Measurements from ENCODE around the gene PIP5KL1.

The PIP5KL1 gene

DNA sequence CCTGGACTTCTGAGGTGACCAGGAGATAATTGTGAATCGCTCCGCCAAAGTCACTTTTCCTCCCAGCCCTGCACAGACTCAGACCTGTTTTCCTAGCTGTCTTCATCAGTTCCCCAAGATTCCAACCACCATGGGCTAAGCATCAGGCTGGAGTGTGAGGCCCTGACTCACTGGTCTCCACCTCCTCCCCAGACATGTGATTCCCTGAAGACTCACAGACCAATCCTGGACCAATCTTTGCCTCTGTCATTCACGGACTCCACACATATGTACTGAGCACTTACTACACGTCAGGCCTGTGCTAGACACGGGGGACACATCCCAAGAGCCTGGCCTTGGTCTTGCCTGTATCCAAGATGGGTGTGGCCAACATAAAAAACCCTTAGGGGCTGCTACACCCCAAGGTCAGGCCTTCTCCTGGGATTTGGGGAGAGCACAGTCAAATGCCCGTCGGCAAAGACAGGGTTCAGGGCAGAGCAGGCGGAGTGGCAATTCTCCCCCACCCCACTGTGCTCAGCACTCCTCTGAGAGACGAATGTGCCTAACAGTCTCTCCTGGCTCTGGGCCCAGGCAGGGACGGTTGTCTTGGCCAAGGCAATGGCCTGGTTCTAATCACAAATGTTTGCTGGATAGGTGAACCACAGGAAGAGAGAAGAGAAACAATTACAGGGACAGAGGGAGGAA lies 38.3 kb upstream of the PIP5KL1 start:
- DNase-seq, result peak in 11 of 14 donors; percentile 37 to 81 (median 62)

- no peak for DNase-seq
Measured at GRCh38 chr9:127968042-127968441, 37.5 kb upstream of the PIP5KL1 start.

DNA sequence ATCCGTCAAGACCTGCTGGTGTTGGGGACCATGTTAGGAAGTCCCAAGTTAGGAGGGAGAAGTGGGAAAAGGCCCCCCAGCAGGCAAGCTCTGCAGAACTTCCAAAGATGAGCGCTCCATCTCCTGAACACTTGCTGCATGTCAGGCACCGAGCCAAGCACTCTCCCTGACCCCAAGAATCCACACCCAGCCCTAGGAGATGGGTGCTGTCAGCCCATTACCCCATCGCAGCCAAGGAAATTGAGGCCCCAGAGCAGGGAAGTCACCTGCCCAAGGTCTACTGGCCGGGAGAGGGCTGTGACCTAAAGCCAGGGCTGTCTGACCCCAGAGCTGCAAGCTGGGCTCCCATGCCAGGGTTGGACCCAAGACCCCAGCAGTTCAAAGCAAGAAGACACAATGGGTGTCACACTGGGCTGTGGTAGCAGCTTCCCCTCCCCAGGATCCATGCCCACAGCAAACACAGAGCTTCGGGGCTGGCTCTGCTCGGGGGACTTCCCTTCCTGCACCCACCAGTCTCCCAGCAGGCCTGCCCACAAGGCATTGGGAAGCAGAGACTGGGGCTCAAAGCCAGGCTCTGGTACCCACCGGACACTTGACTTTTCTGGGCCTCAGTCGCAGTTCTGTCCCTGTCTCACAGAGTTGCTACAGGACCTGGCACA lies 36.7 kb upstream of the PIP5KL1 start:
- DNase-seq, result no peak

GRCh38 chr9:127966416-127967150 lies 36.0 kb upstream of the PIP5KL1 start:
- no peak for DNase-seq

GRCh38 chr9:127965953-127966352 lies 35.4 kb upstream of the PIP5KL1 start:
- no peak for DNase-seq

DNA sequence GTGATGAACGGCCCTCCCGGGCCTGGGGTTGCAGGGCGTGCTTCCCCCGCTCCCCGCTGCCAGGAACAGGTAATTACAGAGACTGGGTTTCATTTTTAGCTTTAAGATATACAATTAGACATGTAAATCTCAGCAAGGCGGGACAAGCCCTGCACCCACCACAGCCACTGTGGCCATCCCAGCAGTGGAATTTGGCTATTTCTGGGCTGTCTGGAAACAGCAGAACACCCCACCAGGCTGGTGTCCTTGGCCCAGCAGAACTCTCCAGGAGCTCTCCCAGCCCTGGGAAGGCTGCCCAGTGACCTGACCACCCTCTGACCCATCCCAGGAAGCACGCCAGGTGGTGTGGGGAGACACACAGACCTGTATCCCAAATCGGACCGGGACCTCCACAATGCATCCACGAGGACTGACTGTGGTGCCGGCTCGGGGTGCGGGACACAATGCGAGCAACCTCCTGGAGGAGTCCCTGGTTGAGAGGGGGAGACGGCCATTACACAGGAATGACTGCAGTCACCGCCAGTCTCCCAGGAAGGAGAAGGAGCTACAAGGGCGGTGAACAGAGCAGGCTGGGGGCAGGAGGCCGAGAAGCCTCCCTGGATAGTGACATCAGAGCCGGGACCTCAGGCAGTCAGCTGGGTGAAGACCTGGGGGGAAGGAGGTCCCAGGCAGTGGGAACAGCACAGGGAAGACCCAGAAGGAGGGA lies 32.9 kb upstream of the PIP5KL1 start:
- DNase-seq, result peak in 1 of 14 donors; percentile 78

DNA sequence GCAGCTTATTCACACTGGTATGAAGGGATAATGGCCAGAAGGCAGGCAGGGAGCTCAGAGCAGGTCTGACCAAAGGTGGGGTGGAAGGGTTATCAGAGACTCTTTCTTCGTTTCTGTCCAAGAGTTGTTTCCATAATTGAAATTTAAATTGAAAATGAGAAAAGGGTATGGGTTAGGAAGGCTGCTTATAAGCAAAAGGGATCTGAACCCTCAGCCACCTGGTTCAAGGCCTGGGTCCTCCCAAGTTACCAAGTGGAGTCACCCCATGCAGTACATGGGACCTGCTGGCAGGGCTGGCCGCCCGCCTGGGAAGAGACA lies 32.4 kb upstream of the PIP5KL1 start:
- DNase-seq, result peak in 1 of 14 donors; percentile 46

DNA sequence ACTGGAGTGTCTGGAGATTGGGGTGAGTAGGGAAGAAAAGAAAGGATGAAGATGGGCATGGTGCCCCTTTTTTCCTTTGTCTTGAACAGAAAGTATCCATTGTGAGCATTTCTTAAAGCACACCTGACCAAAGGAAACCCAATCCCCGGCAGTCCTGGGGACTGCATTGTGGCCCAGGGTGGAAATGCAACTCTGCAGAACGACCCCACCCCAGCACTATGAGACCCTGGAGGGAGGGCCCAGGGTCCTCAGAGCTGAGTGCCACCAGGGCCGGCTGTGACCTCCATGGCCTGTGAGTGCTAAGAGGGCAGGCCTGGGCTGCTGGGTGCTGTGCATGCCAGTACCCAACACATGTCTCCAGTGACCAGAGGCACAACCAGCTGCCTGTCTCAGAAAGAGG lies 31.7 kb upstream of the PIP5KL1 start:
- no peak for DNase-seq

DNA sequence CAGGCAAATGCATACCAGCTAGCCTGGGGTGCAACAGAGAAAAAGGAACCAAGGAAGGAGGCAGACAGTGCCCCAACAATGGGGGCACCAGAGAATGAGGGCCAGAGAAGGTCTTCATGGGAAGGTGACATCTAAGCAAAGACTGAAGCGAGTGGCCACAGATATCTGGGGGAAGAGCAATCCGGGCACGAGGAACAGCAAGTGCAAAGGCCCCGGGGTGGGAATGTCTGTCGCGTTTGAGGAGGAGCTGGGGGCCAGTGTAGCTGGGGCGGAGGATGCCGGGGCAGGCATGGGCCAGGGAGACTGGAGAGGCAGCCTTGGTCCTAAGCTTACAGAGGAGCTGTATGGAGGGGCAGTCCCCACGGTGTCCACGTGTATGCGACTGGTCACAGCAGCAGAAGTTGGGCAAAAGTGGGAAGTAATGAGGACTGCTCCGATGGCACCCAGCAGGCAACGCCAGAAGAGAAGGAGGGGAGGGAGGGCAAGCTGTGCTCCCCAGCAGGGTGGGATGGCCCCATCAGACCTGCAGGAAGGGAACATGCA lies 31.1 kb upstream of the PIP5KL1 start:
- DNase-seq, result no peak

GRCh38 chr9:127961155-127961490 lies 30.5 kb upstream of the PIP5KL1 start:
- DNase-seq, result no peak

GRCh38 chr9:127960410-127961154 lies 30.0 kb upstream of the PIP5KL1 start:
- DNase-seq, result no peak

DNA sequence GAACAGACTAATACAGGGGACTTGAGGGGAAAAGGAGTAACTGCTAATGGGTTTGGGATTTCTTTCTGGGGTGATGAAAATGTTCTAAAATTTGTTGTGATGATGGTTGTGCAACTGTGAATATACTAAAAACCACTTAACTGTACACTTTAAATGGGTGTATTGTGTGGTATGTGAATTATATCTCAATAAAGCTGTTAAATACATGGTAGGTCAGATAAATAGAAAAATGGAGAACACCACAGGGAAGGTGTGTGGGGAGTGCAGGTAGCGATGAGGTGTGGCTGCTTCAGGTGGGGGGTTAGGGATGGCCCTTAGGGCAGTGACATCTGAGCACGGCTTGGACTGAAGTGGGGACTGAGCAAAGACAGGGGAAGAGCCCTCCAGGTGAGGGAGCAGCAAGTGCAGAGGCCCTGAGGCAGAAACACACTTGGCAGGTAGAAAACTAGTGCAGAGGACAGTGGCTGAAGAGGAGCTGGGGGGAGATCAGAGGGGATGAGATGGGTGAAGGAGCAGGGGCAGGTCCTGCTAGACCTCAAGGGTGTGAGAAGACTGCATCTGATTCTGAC lies 29.3 kb upstream of the PIP5KL1 start:
- DNase-seq, result no peak

GRCh38 chr9:127959398-127959797 lies 28.8 kb upstream of the PIP5KL1 start:
- no peak for DNase-seq

DNA sequence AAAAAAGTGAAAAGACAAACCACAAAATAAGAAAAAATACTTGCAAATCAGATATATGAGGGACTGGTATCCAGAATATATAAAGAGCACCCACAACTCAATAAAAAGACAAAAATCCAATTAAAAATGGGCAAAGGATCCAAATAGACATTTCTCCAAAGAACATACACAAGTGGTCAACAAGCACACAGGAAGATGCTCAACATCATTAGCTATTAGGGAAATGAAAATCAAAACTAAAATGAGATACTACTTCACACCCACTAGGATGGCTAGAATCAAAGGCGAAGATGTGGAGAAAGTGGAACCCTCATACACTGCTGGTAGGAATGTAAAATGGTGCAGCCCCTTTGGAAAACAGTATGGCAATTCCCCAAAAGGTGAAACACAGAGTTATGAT lies 28.2 kb upstream of the PIP5KL1 start:
- no peak for DNase-seq

DNA sequence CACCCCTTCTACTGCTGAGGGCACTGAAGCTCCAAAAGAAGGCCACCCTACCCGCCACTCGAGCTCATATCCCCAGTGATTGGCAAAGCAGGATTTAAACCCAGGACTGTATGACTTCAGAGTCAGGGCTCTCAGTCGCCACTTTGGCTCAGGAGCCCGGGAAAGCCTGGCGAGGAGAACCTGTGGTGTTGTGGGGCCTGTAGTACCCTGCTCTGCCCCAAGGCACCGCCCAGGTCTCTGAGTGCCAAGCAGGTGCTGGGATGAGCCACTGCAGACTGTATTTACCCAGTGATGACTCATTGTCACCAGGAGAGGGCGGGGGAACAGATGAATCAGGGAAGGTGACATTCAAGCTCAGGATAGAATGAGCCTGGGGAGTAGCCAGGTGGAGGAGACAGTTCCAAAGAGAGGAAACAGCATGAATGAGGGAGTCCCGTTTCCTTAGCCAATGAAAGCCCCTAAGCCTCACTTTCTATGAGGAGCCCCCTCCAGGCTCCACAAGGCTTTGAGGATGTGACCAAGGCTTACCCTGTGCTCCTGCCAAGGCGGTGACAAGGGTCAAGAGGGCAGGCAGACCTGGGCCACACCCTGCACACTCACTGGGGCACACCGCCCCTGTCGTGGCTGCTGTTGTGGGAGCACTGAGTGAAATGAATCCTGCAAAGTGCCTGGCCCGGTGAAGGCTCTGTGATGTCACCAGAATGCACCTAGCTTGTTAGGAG lies 24.9 kb upstream of the PIP5KL1 start:
- peak in 6 of 14 donors; percentile 49 to 86 (median 58) for DNase-seq

DNA sequence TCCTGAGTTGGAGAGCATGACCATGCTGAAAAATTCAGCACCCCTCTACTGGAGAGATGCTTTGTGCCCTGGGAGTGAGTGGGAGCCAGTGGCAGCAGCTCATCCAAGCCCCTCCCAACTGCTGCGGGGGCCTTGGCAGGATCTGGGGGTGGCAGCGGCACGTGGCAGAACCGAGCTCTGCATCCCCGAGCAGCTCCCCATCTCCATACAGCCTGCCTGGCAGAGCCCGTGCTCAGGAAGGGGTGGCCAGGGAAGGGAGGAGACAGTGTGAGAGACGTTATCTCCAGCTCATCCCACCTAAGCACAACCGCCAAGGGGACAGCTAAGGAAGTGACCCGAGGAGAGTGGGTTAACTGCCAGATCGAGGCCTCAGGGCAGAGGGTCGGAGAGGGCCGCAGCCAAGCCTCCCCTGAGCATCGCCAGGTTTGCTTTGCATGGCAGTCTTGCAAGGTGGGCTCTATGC lies 24.3 kb upstream of the PIP5KL1 start:
- peak in 7 of 14 donors; percentile 36 to 58 (median 52) for DNase-seq

DNA sequence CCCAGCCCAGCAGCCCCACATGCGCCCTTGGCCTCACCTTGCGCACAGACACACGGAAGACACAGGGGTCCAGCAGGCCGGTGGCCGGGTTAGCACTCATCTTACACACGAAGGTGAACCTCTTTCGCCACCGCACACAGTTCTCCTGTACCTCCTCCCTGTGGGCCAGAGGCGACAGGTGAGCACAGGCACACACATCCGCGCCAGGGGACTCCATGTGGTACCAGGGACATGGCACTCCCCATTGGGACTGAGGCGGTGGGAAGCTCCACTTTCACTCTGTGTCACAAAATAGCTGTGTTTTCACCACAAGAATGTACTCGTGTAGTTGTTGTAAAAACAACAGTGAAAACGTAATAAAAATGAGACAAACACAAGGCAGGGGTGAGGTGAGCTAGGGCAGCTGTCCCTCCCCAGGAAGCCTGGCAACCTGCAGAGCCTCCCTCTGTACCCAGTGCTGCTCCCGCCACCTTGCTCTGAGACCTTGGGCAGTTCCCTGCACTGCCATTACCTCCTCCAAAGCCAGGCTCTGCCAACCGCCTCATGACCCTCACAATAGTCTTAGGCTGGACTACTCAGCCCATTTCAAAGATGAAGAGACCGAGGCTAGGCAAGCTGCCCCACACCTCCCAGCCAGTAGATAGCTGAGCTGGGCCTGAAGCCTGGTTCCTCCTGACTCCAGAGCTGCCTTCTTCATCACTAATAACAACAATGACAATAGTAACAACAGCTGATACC lies 23.4 kb upstream of the PIP5KL1 start:
- DNase-seq, result no peak

DNA sequence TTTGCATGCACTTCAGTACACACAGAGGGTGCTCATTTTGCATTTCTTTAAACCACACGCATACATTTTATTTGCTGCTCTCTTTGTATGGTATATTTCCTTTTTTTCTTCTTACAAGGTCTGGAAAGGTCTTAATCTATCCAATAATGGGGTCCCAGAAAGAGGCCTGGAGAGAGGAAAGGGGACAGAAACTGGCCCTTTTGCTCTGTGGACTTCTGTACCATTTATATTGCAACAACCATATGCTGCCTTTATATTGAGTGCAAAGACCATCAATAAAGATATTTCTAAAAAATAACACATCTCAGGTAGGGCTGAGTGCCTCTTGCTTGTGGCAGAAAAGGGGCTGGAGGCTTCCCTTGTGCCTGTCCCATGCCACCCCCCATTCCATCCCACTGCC lies 22.6 kb upstream of the PIP5KL1 start:
- DNase-seq, result no peak

- peak in 13 of 14 donors; percentile 45 to 97 (median 93) for DNase-seq
Measured at GRCh38 chr9:127950513-127951289, 20.1 kb upstream of the PIP5KL1 start.
